HG03558 (cell line): ENCODE data around the gene TMEM44.
"Not testable (repeated sequence)": the region's sequence is repeated elsewhere in the genome, so short reads cannot be mapped to it uniquely, and the experiment has no call there.

Experiments used
- ATAC-seq: cut with Tn5 transposase; IDR thresholded peaks from one replicate; pipeline ENCODE4 v1.9.1; 2021; ENCODE audit warnings: moderate number of reproducible peaks; ENCODE audit not compliant: unreplicated experiment; ENCODE audit errors: extremely low read depth

Gene TMEM44

GRCh38 chr3:194647747-194648146 is 14.5 kb upstream of the TMEM44 start:
- ATAC-seq: no peak

- ATAC-seq: no peak
Measured at GRCh38 chr3:194642769-194643168, 9.6 kb upstream of the TMEM44 start.

GRCh38 chr3:194640829-194641228 is 7.6 kb upstream of the TMEM44 start:
- no peak for ATAC-seq

DNA sequence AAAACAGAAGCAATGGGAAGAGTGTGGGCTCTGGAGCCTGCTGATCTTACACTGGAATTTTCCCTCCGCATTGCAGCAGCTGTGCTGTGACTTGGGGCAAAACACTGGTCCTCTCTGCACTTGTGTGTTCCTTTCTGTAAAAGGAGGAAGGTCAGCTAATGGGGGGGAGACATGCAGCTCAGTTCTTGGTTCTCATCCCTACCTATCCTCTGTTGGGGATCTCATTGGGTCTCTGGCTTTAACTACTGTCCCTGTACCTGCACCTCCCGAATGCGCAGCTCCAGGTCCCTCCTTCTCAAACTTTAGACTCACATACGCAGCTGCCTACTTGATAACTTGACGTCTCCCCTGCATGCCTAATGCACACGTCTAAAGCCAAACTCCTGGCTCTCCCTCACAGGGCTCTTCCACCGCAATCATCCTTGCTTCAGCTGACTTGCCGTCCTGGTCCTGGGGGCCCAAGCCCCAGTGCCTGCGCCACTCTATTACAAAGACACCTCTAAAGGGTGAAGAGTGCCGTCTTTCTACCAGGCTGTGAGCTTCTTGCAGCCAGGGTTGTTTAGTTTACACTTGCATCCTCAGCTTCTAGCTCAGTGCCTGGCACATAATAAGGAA is 5.9 kb upstream of the TMEM44 start:
- ATAC-seq: no peak

GRCh38 chr3:194637541-194638400 is 4.6 kb upstream of the TMEM44 start:
- ATAC-seq: no peak

DNA sequence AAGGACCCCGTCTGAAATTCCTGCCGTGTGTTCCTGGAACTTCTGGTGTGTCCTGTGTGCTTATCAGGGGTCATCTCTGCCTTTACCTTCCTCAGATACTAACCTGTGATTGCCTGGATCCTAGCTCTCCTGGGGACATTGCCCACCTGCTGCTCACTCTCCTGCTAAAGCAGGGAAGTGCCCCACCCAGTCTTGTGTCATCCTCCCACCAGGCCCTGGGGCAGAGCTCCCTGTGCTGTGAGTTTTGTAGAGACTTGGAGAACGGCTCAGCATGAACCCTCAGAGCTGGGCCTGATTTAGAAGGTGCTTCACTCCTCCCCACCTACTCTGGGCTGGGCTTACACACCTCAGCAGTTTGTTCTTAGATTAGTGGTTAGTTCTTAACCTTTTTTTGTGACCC is 3.8 kb upstream of the TMEM44 start:
- no peak for ATAC-seq

GRCh38 chr3:194632809-194633348 is 340 bp downstream of the TMEM44 start:
- ATAC-seq: peak; percentile 53

DNA sequence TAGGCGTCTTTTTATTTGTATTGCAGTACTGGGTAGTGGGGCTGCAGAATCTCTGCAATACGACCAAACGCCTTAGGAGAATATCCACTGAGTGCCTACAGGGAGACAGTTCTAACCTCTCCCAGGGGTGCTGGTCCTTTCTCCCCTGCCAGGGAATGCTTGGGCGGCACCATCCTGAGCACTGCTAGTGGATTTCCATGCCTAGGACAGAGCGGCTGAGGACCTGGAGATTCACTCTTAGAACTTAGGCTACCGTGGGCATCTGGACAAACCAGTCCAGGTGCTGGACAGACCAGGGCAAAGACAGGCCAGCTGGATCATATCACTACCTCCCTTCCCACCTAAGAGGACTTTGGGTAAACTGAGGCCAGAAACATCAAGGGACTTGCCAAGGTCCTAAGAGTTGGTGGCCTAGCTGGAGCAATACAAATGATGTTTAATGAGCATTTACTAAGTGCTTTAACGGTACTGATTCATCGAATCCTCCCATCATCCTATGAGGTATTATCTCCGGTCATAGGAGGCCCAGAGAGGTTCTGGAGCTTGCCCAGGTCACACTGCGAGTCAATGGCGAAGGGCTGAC is 902 bp downstream of the TMEM44 start:
- ATAC-seq: no peak

- no peak for ATAC-seq
Measured at GRCh38 chr3:194631696-194632095, 1.5 kb downstream of the TMEM44 start.

GRCh38 chr3:194630681-194631080 is 2.5 kb downstream of the TMEM44 start:
- not testable (repeated sequence) for ATAC-seq

DNA sequence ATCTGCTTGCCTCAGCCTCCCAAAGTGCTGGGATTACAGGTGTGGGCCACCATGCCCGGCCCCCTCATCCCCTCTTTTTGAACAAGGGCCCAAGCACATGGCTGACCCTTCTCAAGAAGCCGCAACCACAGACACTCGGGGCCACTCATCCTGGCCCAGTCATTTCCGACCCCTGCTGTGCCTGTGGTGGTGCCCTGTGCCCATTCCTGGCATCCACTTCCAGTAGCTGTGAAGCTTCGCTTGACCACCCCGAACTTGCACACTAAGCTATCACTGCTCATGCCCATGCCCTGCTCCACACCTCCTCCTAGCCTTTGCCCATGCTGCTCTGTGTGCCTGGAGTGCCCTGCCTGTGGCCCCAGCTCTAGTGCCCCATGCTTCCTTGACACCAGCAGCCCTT is 8.3 kb downstream of the TMEM44 start:
- ATAC-seq: no peak

- ATAC-seq: no peak
Measured at GRCh38 chr3:194623449-194624290, 9.5 kb downstream of the TMEM44 start.

- ATAC-seq: no peak
Measured at GRCh38 chr3:194622621-194623340, 10.4 kb downstream of the TMEM44 start.

DNA sequence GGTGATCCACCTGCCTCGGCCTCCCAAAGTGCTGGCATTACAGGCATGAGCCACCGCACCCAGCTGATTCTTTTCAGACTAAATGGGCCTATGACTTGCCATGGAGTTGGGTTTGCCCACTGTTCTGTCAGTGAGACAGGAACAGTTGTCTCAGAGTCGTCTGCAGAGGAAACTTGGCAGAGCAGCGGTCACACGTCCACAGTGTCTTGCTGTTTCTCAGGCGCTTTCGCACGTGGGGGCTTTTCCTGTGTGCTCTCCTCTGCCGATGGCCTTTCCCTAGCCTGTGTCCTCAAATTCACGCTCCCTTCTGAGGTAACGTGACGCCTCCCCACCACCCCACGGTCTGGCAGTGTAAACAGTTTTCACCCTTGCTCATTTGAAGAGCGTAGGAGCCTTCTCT is 11.3 kb downstream of the TMEM44 start:
- ATAC-seq: no peak

DNA sequence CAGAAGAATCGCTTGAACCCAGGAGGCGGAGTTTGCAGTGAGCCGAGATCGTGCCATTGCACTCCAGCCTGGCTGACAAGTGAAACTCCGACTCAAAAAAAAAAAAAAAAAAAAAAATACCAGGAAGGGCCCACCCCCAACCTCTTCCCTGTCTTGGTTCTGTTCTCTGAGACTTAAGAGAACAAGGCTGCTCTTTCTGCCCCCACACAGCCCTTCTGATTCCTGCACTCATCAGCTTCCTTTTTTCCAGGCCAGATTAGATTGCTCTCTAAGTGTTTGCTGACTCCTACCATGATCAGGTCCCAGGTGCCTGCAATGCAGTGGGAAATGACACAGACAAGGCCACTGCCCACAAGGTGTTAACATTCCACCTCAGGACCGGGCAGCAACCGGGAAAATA is 13.0 kb downstream of the TMEM44 start:
- ATAC-seq: no peak

DNA sequence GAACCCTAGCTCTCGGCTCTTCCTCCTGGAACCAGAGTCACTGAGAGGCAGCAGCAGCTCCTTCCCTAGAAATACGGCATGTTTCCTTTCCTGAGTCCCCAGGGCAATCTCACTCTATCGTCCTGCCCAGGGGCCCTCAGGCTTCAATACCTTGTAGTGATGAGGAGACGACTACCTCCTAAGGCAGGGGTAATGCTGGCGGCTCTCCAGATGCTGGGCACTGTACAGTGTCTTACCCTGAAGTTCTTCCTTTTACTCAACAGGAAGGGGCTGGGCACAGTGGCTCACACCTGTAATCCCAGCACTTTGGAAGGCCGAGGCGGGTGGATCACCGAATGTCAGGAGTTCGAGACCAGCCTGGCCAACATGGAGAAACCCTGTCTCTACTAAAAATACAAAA is 13.5 kb downstream of the TMEM44 start:
- no peak for ATAC-seq

DNA sequence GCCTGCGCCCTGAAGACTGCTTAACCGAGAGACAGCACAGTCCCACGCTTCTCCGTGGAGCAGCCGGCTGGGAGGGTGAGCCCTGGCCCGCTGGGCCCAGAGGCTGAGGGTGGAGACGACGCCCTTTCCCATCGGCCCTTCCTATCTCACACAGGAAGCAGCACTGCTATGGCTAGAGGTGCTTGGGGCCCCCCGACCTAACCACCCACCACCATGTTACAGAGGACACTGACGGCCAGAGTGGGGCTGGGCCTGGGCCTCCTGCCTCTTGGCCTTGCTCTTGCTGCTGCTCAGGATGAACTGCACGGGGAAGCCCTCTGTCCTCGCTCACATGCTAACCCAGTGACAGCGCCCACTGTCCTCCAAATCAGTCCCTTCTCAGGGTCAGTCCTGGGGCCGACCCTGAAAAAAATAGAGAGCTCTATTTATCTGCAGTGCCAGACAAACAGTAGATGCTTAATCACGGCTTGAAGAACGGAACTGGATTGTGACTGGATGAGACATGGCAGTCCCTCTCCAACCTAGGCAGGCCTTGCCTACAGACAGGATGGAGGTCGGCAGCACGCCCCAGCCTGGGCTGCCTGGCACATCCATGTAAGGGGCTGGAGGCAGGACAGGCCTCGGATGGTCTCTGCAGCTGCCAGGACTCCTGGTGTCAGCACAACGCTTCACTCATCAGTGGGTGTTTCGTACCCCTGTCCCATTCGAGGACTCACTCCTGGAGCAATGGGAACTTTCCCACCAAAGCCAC is 14.2 kb downstream of the TMEM44 start:
- ATAC-seq: no peak

DNA sequence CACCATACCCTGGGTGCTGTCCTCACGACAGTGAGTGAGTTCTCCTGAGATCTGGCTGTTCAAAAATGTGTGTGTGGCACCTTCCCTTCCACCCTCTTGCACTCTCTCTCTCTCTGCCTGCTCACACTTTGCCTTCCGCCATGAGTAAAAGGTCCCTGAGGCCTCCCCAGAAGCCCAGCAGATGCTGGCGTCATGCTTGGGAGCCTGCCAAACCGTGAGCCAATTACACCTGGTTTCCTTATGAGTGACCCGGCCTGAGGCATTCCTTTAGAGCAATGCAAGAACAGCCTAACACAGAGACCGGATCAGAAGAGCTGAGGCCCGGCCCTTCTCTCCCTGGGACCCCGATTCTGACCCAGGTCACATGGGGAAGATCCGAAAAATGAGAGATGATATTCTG is 15.4 kb downstream of the TMEM44 start:
- no peak for ATAC-seq

DNA sequence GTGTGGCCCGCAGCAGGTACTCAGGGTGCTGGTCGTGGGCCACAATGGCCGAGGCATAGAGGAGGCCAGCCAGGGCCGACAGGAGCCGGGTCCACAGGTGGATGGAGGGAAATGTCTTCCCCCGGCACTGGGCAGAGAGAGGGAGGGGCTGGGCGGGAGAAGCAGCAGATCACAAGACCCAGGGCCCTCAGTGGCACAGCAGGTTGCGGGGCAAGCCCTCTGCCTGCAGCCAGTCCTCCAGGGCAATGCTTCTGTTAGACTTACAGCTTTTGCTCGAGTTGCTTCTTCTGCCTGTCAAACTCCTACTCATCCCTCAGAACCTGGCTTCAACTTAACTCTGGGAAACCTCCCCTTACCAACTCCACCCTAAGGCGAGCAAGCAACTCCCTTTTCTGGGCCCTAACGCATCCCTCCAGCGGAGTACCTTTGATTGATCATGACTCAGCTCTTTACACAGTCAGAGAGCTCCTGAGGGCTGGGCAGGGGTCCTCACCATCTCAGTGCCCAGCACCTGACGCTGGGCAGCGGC is 16.0 kb downstream of the TMEM44 start:
- no peak for ATAC-seq
